Thoracic aorta (tissue), 2 donors: ENCODE results near the gene RBM6. TPM values are rescaled to one million over a fixed set of nuclear protein-coding genes. Genes with fewer than 3 reads are reported as not detected.

Source experiments
- ATAC-seq: fragments of 150-250 bp; one replicate; pipeline ENCODE4 v1.8.0; 2017; ENCODE audit warnings: low read depth; ENCODE audit not compliant: insufficient number of reproducible peaks, low FRiP score
- DNase-seq: peaks from one replicate; pipeline ENCODE4 v3.0.0-alpha.2; 2020; ENCODE audit warnings: low spot score
- H3K27ac ChIP-seq, 2 donors: fragments of 200-600 bp; sonication (generic); 1 replicate in 1 of 2; 2 replicates in 1 of 2; pipeline ENCODE4 v1.5.1; 2016; ENCODE audit warnings: mild to moderate bottlenecking in 2 of 2, moderate library complexity in 2 of 2
- H3K27me3 ChIP-seq: fragments of 200-600 bp; sonication (generic); replicated peaks from 2 replicates; pipeline ENCODE4 v1.6.0; 2016; ENCODE audit warnings: mild to moderate bottlenecking; ENCODE audit not compliant: insufficient read depth
- H3K36me3 ChIP-seq: fragments of 200-600 bp; sonication (generic); one replicate; pipeline ENCODE4 v1.5.1; 2016
- H3K4me1 ChIP-seq, 2 donors: fragments of 200-600 bp; sonication (generic); 1 replicate in 1 of 2; 2 replicates in 1 of 2; pipeline versions ENCODE4 v1.5.1 to v1.6.0; 2016; ENCODE audit warnings: low read depth in 2 of 2, mild to moderate bottlenecking in 1 of 2; ENCODE audit not compliant: control insufficient read depth in 1 of 2
- H3K4me3 ChIP-seq: fragments of 200-600 bp; sonication (generic); 2 replicates; pipeline ENCODE4 v1.5.1; 2016; ENCODE audit warnings: mild to moderate bottlenecking
- H3K9me3 ChIP-seq: fragments of 200-600 bp; sonication (generic); 2 replicates; pipeline ENCODE4 v1.5.1; 2016
- CTCF ChIP-seq: fragments of 200-600 bp; sonication (generic); IDR thresholded peaks from one replicate; pipeline ENCODE4 v1.5.1; 2019; ENCODE audit warnings: antibody characterized with exemption
- total RNA-seq, 2 donors: library from RNA; depleted of rRNA; stranded (reverse); fragments of >200 nt; gene quantifications; one replicate each; pipeline versions ENCODE4 v1.1.0 to v1.2.3, GENCODE V29; 2016

The RBM6 gene
- total RNA-seq, 2 donors from 2014 or later: 99.6 to 181 TPM

- H3K36me3 ChIP-seq: peaks cover 2% of the 10 kb centered on the region
- ATAC-seq: no peak
- no peak for TF ChIP-seq CTCF
- H3K4me3 ChIP-seq: no peak overlapping the region
- H3K4me1 ChIP-seq: peaks cover 9 to 22% of the 10 kb centered on the region in 2 donors
- no peak for DNase-seq
- H3K9me3 ChIP-seq: no peaks in the 10 kb centered on the region
- no peaks in the 10 kb centered on the region for H3K27me3 ChIP-seq
- H3K27ac ChIP-seq: no peak overlapping the region
Measured at GRCh38 chr3:49899815-49900214, 40.1 kb upstream of the RBM6 start.

- H3K27ac ChIP-seq: peak overlapping the region; percentile 11 to 39
- peak; percentile 31 for DNase-seq
- peak; percentile 45 for ATAC-seq
Measured at GRCh38 chr3:49900491-49901153, 39.3 kb upstream of the RBM6 start.

GRCh38 chr3:49901366-49902339 is 38.3 kb upstream of the RBM6 start:
- Histone ChIP-seq H3K27ac (peak overlapping the region; percentile 11 to 39), H3K36me3 (no peaks in the 10 kb centered on the region), H3K4me1 (peaks cover 15 to 39% of the 10 kb centered on the region in 2 donors), H3K4me3 (no peak overlapping the region), H3K9me3 (no peaks in the 10 kb centered on the region), H3K27me3 (no peaks in the 10 kb centered on the region)
- no peak for TF ChIP-seq CTCF
- DNase-seq (no peak), ATAC-seq (no peak)

More at GRCh38 chr3:49900491-49901153, 39.3 kb upstream of the RBM6 start:
- no peaks in the 10 kb centered on the region for H3K9me3 ChIP-seq
- TF ChIP-seq CTCF: no peak
- no peak overlapping the region for H3K4me3 ChIP-seq
- no peaks in the 10 kb centered on the region for H3K27me3 ChIP-seq
- H3K36me3 ChIP-seq: peaks cover 2% of the 10 kb centered on the region
- H3K4me1 ChIP-seq: peaks cover 12 to 29% of the 10 kb centered on the region in 2 donors

- no peak for DNase-seq
- H3K27ac ChIP-seq: no peak overlapping the region
- no peak for TF ChIP-seq CTCF
Measured at GRCh38 chr3:49902511-49903345, 37.2 kb upstream of the RBM6 start.

More at GRCh38 chr3:49902511-49903345, 37.2 kb upstream of the RBM6 start:
- Histone ChIP-seq H3K9me3 (no peaks in the 10 kb centered on the region), H3K4me3 (no peak overlapping the region), H3K4me1 (peaks cover 15 to 39% of the 10 kb centered on the region in 2 donors), H3K36me3 (no peaks in the 10 kb centered on the region), H3K27me3 (no peaks in the 10 kb centered on the region)
- ATAC-seq: no peak
